GM12878 (cell line): ENCODE measurements around the gene C3AR1. TPM values are rescaled to one million over a fixed set of nuclear protein-coding genes. Genes with fewer than 3 reads are reported as not detected.
A peak's percentile ranks its signal among the peaks of the same experiment; 100 is the strongest.

Source experiments
- ATAC-seq: fragments of 200-7000 bp; cut with Tn5 transposase; 3 replicates; pipeline ENCODE4 v1.9.1; 2020; ENCODE audit warnings: mild to moderate bottlenecking, moderate library complexity
- BruUV-seq: library from RNA; stranded (reverse); fragments of 400-500 nt; replicated peaks from 2 replicates; lab custom pipeline; 2021; lab: Mats Ljungman, UMichigan
- CTCF ChIA-PET: fragments of 300-600 bp; sonication (Branson Sonifier 250); formaldehyde crosslinking; extraction: SDS; loops from one replicate; lab custom pipeline; 2021; ENCODE audit warnings: inconsistent platforms; lab: Yijun Ruan, JAX
- POLR2A ChIA-PET: fragments of 350-600 bp; formaldehyde crosslinking; extraction: SDS; loops from one replicate; lab custom pipeline; 2021; ENCODE audit warnings: inconsistent platforms; lab: Charles Lee
- RAD21 ChIA-PET: fragments of 300-600 bp; sonication (Branson Sonifier 250); formaldehyde crosslinking; loops from one replicate; lab custom pipeline; 2023; ENCODE audit warnings: antibody characterized with exemption; ENCODE audit not compliant: unreplicated experiment; lab: Charles Lee
- SMC1A ChIA-PET: fragments of 300-600 bp; sonication (Branson Sonifier 250); formaldehyde crosslinking; loops from one replicate; lab custom pipeline; 2023; ENCODE audit not compliant: unreplicated experiment, uncharacterized antibody; lab: Charles Lee
- DNase-seq: peaks from one replicate; pipeline ENCODE4 v3.0.0-alpha.2; 2011; ENCODE audit warnings: low read depth, low spot score
- FAIRE-seq: peaks from 3 replicates; lab custom pipeline; 2011; peaks lifted over from hg19 to GRCh38; lab: Jason Lieb, UNC
- H2AFZ ChIP-seq: 2 replicates; pipeline ENCODE4 v1.6.0; 2011; ENCODE audit warnings: low read depth, low read length, control low read depth; ENCODE audit not compliant: control insufficient read depth
- H3K27ac ChIP-seq: 2 replicates; pipeline ENCODE4 v1.5.1; 2011; ENCODE audit warnings: control low read depth; ENCODE audit not compliant: control insufficient read depth, insufficient read depth
- H3K27me3 ChIP-seq, 2 experiments: replicated peaks in 1 of 2; 2 replicates each; pipeline versions ENCODE4 v1.6.0 to v1.6.1; 2011; ENCODE audit warnings: low read length in 1 of 2; ENCODE audit not compliant: control insufficient read depth in 2 of 2, insufficient read depth in 2 of 2
- H3K36me3 ChIP-seq, 2 experiments: 2 replicates each; pipeline ENCODE4 v1.5.1; 2011; ENCODE audit warnings: low read length in 1 of 2; ENCODE audit not compliant: control insufficient read depth in 2 of 2, insufficient read depth in 2 of 2
- H3K4me1 ChIP-seq: 2 replicates; pipeline ENCODE4 v1.6.1; 2011; ENCODE audit warnings: mild to moderate bottlenecking, low read length, moderate library complexity, mixed read lengths; ENCODE audit not compliant: control insufficient read depth, insufficient read depth
- H3K4me2 ChIP-seq: 2 replicates; pipeline ENCODE4 v1.6.0; 2011; ENCODE audit warnings: control low read depth; ENCODE audit not compliant: control insufficient read depth, insufficient read depth
- H3K4me3 ChIP-seq: fragments of 200-600 bp; sonication (generic); 2 replicates; pipeline ENCODE4 v1.5.1; 2016
- H3K79me2 ChIP-seq: 2 replicates; pipeline ENCODE4 v1.6.0; 2011; ENCODE audit warnings: low read length; ENCODE audit not compliant: control insufficient read depth, insufficient read depth
- H3K9ac ChIP-seq: 2 replicates; pipeline ENCODE4 v1.8.0; 2011; ENCODE audit warnings: low read length, control low read depth, mixed read lengths; ENCODE audit not compliant: control insufficient read depth, insufficient read depth
- H3K9me3 ChIP-seq: replicated peaks from 3 replicates; pipeline ENCODE4 v1.5.1; 2011; ENCODE audit warnings: mild to moderate bottlenecking, low read length; ENCODE audit not compliant: control insufficient read depth, insufficient read depth
- H4K20me1 ChIP-seq: 2 replicates; pipeline ENCODE4 v1.6.0; 2011; ENCODE audit not compliant: control insufficient read depth, insufficient read depth
- ASH2L ChIP-seq: fragments of 300-600, 200-600 bp; sonication (generic); IDR thresholded peaks from 2 replicates; pipeline ENCODE4 v1.6.1; 2017; ENCODE audit warnings: low read depth, mild to moderate bottlenecking, borderline replicate concordance
- FOXM1 ChIP-seq: IDR thresholded peaks from 2 replicates; pipeline ENCODE4 v1.6.1; 2012; ENCODE audit warnings: low read depth, mild to moderate bottlenecking, inconsistent platforms, low read length, moderate library complexity
- JUND ChIP-seq: IDR thresholded peaks from 2 replicates; pipeline ENCODE4 v1.6.1; 2012; ENCODE audit warnings: low read depth, mild to moderate bottlenecking, low read length, improper control_type of control experiment, moderate library complexity
- KAT2A ChIP-seq: conservative IDR thresholded peaks from 2 replicates; pipeline ENCODE4 v1.6.1; 2011; ENCODE audit warnings: low read depth, low read length; ENCODE audit not compliant: control insufficient read depth
- POU2F2 ChIP-seq: IDR thresholded peaks from 3 replicates; pipeline ENCODE4 v1.6.1; 2011; ENCODE audit warnings: low read depth, mild to moderate bottlenecking, low read length, borderline replicate concordance
- RAD21 ChIP-seq: IDR thresholded peaks from 2 replicates; pipeline ENCODE4 v1.6.1; 2011; ENCODE audit warnings: mild to moderate bottlenecking, low read depth, low read length, moderate library complexity; ENCODE audit not compliant: insufficient read depth
- SMARCA5 ChIP-seq: fragments of 450-650 bp; IDR thresholded peaks from 2 replicates; pipeline ENCODE4 v1.6.1; 2017; ENCODE audit warnings: mild to moderate bottlenecking
- SMC3 ChIP-seq: IDR thresholded peaks from 2 replicates; pipeline ENCODE4 v1.6.1; 2011; ENCODE audit warnings: low read length, improper control_type of control experiment, borderline replicate concordance
- SPI1 ChIP-seq: IDR thresholded peaks from 2 replicates; pipeline ENCODE4 v1.6.1; 2011; ENCODE audit warnings: low read depth, mild to moderate bottlenecking, low read length, moderate library complexity, borderline replicate concordance; ENCODE audit not compliant: insufficient read depth
- SUPT20H ChIP-seq: IDR thresholded peaks from 2 replicates; pipeline ENCODE4 v1.6.1; 2011; ENCODE audit warnings: low read depth, mild to moderate bottlenecking, low read length, moderate library complexity, borderline replicate concordance; ENCODE audit not compliant: control insufficient read depth
- TCF3 ChIP-seq: IDR thresholded peaks from 2 replicates; pipeline ENCODE4 v1.6.1; 2012; ENCODE audit warnings: low read depth, mild to moderate bottlenecking, low read length, borderline replicate concordance; ENCODE audit not compliant: insufficient read depth
- YY1 ChIP-seq: IDR thresholded peaks from 2 replicates; pipeline ENCODE4 v1.6.1; 2011; ENCODE audit warnings: low read depth, mild to moderate bottlenecking, low read length
- ZNF384 ChIP-seq: IDR thresholded peaks from 2 replicates; pipeline ENCODE4 v1.6.1; 2012; ENCODE audit warnings: low read depth, mild to moderate bottlenecking, low read length, improper control_type of control experiment, borderline replicate concordance
- WGBS: methylation state at CpG from one replicate; pipeline ENCODE4 v1.1.6; 2016; ENCODE audit warnings: low lambda C conversion rate; ENCODE audit not compliant: insufficient replicate concordance, insufficient coverage; ENCODE audit errors: missing lambda C conversion rate; 5-methylcytosine and 5-hydroxymethylcytosine counted together
- in situ Hi-C: fragments of 300-500 bp; cut with MboI; formaldehyde crosslinking; loops from 9 replicates; pipeline ENCODE4 v1.14.3; 2018; ENCODE audit warnings: mixed read lengths
- intact Hi-C: fragments of 100-400 bp; cut with micrococcal nuclease; formaldehyde crosslinking; loops from one replicate; pipeline ENCODE4 v1.14.2; 2022; ENCODE audit not compliant: unreplicated experiment
- polyA plus RNA-seq, 11 experiments: library from polyadenylated mRNA; depleted of rRNA in 4 of 11; unstranded in 6 of 11; stranded (reverse) in 5 of 11; fragments of >200 nt; fragmentation: Nextera tagmentation in 4 of 11; fragmentation: Illumina TruSeq in 1 of 11; extraction: Ambion mirVana in 4 of 11; extraction: Trizol in 1 of 11; gene quantifications; 1 replicate in 1 of 11; 2 replicates in 10 of 11; pipeline versions ENCODE4 v1.2.1 to v1.2.3, GENCODE V29; 2011 to 2016; ENCODE audit warnings: inconsistent platforms in 2 of 11, missing spikeins in 2 of 11, low read depth in 1 of 11
- total RNA-seq, 4 experiments: library from RNA; depleted of rRNA in 3 of 4; stranded (reverse); fragments of >200 nt in 3 of 4; fragmentation: Illumina TruSeq in 1 of 4; extraction: Trizol in 1 of 4; gene quantifications; 2 replicates each; pipeline versions ENCODE4 v1.2.1 to v1.2.3, GENCODE V29; 2013 to 2021
- TF ChIP-seq, protein P1 (sequence below), 3 experiments: IDR thresholded peaks in 2 of 3; conservative IDR thresholded peaks in 1 of 3; 2 replicates each; pipeline ENCODE4 v1.5.1; 2011; ENCODE audit warnings: low read depth in 3 of 3, low read length in 3 of 3, mild to moderate bottlenecking in 3 of 3, control low read depth in 2 of 3, moderate library complexity in 2 of 3, inconsistent platforms in 1 of 3, mixed read lengths in 1 of 3; ENCODE audit not compliant: control insufficient read depth in 2 of 3, insufficient read depth in 1 of 3; ENCODE audit errors: extremely low read depth in 1 of 3
- TF ChIP-seq, protein P2 (sequence below): fragments of 150-350 bp; IDR thresholded peaks from 2 replicates; pipeline ENCODE4 v1.6.1; 2014; ENCODE audit warnings: mild to moderate bottlenecking, low read depth, low read length

C3AR1 gene
- total and polyA plus RNA-seq, 10 of the 15 experiments (the other 5 are each of a cell fraction or from before 2014, with no cell fraction given): 0.08 to 0.42 (median 0.10) TPM; not detected in 5

GRCh38 chr12:8108808-8109398 is 42.7 kb upstream of the C3AR1 start:
- Histone ChIP-seq H3K9me3 (no peaks in the 10 kb centered on the region), H3K27ac (no peak overlapping the region)
- peak; percentile 83 for ATAC-seq
- RAD21 ChIA-PET: interaction anchor here (0.6 to 3.3 kb wide), 6 partner anchors 16 to 135 kb away, joined by 3 to 21 read pairs (median 3); no protein-coding TSS in a partner anchor
- TF ChIP-seq FOXM1 (0 out of 2 replicates have a peak, but pooled peaks have one; percentile 52), YY1 (peak; percentile 60; the same call in 1 of the 2 replicates), SPI1 (no peak), SMARCA5 (peak; percentile 46; the same call in 1 of the 2 replicates), POU2F2 (peak; percentile 95), KAT2A (no peak), RAD21 (peak; percentile 99), ZNF384 (0 out of 2 replicates have a peak, but pooled peaks have one; percentile 25), SUPT20H (no peak), TCF3 (no peak), SMC3 (peak; percentile 83; the same call in 1 of the 2 replicates), JUND (no peak), ASH2L (no peak)
- TF ChIP-seq, protein P1, sequence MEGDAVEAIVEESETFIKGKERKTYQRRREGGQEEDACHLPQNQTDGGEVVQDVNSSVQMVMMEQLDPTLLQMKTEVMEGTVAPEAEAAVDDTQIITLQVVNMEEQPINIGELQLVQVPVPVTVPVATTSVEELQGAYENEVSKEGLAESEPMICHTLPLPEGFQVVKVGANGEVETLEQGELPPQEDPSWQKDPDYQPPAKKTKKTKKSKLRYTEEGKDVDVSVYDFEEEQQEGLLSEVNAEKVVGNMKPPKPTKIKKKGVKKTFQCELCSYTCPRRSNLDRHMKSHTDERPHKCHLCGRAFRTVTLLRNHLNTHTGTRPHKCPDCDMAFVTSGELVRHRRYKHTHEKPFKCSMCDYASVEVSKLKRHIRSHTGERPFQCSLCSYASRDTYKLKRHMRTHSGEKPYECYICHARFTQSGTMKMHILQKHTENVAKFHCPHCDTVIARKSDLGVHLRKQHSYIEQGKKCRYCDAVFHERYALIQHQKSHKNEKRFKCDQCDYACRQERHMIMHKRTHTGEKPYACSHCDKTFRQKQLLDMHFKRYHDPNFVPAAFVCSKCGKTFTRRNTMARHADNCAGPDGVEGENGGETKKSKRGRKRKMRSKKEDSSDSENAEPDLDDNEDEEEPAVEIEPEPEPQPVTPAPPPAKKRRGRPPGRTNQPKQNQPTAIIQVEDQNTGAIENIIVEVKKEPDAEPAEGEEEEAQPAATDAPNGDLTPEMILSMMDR (IDR thresholded peaks at IDR 0.05 in 2 of 3, conservative IDR thresholded peaks at IDR 0.05 in 1 of 3; ENCODE audit: control insufficient read depth in 2 of 3, extremely low read depth in 1 of 3, insufficient read depth in 1 of 3, low read depth in 3 of 3, low read length in 3 of 3): peak; percentile 86 to 98 (median 90)
- TF ChIP-seq, protein P2, sequence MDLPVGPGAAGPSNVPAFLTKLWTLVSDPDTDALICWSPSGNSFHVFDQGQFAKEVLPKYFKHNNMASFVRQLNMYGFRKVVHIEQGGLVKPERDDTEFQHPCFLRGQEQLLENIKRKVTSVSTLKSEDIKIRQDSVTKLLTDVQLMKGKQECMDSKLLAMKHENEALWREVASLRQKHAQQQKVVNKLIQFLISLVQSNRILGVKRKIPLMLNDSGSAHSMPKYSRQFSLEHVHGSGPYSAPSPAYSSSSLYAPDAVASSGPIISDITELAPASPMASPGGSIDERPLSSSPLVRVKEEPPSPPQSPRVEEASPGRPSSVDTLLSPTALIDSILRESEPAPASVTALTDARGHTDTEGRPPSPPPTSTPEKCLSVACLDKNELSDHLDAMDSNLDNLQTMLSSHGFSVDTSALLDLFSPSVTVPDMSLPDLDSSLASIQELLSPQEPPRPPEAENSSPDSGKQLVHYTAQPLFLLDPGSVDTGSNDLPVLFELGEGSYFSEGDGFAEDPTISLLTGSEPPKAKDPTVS: no peak
- TF ChIP-seq, all 136 proteins: peak for 8
- intact Hi-C loops: loop anchor here (1.0 kb wide), 1 partner anchor 122 kb away; no protein-coding TSS in a partner anchor
- Histone ChIP-seq H3K9ac (no peak overlapping the region), H3K4me1 (no peaks in the 10 kb centered on the region), H3K4me2 (no peak overlapping the region), H2AFZ (peak overlapping the region; percentile 79), H3K36me3 (0 out of 4 replicates have a peak, but pooled peaks cover 0 to 3% of the 10 kb centered on the region in 2 experiments), H3K27me3 (no peaks in the 10 kb centered on the region), H3K4me3 (no peak overlapping the region), H4K20me1 (no peaks in the 10 kb centered on the region), H3K79me2 (no peaks in the 10 kb centered on the region)
- peak; percentile 91 for FAIRE-seq
- BruUV-seq: no TSS peak
- WGBS: 0% methylated on average over 3 of the region's 3 CpGs
- CTCF ChIA-PET: interaction anchor here (0.5 to 5.4 kb wide), 28 partner anchors 8 to 584 kb away, joined by 3 to 61 read pairs (median 4); partner anchors contain the start of genes CLEC4A, FAM90A1, FOXJ2 and NECAP1
- in situ Hi-C loops: loop anchor here (5.0 to 25.0 kb wide), 2 partner anchors 128 to 278 kb away; no protein-coding TSS in a partner anchor
- peak; percentile 31 for DNase-seq
- POLR2A ChIA-PET: no interaction called here
- SMC1A ChIA-PET: interaction anchor here (0.7 to 2.1 kb wide), 6 partner anchors 21 to 123 kb away, joined by 3 to 11 read pairs (median 4); partner anchors contain the start of gene ZNF705A
